Measurements from ENCODE around the gene RBM19.

DNA sequence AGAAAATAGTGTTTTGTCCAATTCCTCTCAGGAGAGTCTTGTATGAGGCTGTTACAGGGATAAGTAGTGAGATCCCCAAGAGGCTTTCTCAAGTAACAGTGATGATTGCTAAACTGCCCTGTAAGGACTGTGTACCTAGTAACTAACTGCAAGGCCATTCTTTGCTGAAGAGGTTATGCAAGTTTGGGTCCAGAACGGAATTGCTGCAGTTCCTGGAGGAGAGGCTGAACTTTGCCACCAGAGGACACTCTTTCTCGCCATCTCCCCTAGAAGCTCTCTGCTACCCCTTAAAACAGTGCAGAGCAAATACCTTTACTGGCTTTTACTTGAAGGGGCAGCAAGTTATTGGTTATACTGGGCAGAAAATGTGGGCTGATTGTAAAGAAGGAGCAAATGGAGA is 180.0 kb downstream of the RBM19 start:
- TF ChIP-seq, protein P1, sequence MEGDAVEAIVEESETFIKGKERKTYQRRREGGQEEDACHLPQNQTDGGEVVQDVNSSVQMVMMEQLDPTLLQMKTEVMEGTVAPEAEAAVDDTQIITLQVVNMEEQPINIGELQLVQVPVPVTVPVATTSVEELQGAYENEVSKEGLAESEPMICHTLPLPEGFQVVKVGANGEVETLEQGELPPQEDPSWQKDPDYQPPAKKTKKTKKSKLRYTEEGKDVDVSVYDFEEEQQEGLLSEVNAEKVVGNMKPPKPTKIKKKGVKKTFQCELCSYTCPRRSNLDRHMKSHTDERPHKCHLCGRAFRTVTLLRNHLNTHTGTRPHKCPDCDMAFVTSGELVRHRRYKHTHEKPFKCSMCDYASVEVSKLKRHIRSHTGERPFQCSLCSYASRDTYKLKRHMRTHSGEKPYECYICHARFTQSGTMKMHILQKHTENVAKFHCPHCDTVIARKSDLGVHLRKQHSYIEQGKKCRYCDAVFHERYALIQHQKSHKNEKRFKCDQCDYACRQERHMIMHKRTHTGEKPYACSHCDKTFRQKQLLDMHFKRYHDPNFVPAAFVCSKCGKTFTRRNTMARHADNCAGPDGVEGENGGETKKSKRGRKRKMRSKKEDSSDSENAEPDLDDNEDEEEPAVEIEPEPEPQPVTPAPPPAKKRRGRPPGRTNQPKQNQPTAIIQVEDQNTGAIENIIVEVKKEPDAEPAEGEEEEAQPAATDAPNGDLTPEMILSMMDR (IDR thresholded peaks at IDR 0.05): no peak
- no peak for TF ChIP-seq POLR2A (IDR thresholded peaks at IDR 0.05)

All from uterus (tissue), 2 donors.